Measurements from ENCODE around the gene RAB27A.

Gene RAB27A

DNA sequence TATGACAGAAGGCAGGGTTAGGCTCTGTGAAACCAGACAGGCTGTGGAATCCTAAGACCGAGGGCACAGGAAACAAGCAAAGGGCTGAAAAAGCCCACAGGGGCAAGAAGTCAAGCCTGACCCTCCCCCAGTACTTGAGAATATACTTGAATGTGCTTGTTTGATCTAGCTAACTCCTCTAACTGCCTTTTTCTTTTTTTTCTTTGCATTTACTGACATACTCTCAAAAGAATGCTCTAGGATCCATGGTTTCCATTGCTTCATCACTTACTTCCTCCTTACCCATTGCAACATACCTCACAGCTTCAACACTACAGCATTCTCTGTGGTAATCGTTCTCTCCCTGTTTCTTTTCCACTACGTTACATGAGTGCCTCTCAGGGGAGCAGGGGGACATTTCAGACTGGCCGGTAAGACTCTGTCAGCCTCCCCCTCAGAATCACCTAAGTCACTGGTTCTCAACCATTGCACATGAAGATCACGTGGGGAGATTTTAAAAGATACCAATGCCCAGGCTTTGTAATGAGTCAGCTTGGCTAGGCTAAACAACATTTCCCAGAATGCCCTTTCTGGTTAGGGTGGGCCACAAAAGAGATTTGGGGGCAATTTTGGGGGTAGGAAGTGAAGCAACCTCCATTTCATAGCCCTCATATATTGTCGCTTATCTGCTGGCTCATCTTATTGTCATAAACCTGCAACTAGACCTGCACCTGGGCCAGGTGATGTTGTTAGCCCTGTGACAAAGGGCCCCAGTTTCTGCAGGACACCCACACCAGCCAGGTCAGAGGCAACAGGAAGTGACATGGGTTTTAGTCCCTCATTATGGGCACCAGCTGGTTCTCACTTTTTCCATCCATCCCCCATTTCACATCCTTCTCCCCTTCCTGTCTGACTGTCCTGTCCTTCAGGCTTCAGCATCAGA is 68.3 kb downstream of the RAB27A start:
- peak; percentile 28 for DNase-seq

DNA sequence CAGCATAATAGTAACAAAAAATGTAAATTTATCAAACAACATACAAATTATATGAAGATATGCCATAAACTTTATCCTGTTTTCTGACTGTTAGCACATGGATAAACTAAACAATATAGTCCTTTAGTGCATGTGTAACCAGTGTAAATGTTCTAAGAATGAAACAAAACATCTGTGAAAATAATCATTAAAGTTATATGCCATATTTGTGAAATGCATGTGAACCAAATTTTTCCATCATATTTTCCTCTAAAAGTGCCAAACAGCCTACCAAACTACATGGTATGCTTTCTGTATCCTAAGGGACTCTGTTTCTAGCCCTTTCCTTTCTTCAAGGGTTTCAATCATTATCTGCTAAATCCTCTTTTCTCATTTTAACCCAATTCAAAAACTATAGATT is 69.0 kb downstream of the RAB27A start:
- no peak for DNase-seq

DNA sequence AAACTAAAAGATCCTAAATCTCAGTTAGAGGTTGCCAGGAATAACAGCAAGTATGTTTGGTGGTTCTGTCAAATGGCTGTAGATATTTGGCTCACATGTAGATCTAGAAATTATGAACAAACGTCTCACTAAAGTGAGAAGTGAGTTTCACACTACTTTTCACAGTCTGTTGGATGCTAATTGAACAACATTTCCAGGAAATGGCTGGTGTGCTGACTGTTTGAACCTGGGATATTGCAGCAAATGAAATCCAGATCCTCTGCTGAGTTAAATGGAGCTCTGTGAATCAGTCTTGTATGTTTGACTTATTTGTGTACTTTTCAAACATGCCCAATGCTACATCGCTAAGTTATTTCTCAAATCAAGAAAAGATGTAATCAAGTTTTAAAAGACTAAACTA is 71.6 kb downstream of the RAB27A start:
- no peak for DNase-seq

DNA sequence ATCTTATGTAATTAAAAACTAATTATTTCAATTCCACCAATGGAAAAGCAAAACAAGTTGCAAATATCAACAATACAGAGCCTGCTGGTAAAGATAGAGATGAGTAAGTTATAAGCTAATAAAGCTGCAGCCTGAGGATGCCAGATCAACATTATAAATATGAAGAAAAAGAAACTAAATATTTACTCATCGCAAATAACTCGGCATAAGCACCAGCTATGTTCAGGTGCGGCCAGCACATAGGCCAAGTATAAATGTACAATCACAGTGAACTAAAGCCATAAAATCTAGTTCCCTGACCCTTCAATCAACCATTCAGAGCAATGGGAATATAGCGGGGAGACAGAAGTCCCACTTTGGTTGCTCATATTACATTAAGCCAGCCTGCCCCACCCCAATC is 85.1 kb downstream of the RAB27A start:
- no peak for DNase-seq

DNA sequence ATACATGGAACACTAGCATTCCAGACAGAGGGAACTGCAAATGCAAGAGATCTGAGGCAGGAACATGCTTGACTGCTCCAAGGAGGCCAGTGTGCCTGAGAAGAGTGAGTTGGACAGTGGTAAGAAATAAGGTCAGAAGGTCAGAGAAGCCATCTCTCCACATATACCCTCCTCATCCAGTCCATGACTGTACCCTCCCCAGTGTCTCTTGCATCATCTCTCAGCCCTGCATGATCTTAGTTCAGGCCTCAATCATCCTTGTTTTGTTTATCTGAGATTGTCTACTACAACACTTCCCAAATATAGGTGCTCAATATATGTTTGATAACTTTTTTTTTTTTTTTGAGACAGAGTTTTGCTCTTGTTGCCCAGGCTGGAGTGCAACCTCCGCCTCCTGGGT is 87.4 kb downstream of the RAB27A start:
- no peak for DNase-seq

DNA sequence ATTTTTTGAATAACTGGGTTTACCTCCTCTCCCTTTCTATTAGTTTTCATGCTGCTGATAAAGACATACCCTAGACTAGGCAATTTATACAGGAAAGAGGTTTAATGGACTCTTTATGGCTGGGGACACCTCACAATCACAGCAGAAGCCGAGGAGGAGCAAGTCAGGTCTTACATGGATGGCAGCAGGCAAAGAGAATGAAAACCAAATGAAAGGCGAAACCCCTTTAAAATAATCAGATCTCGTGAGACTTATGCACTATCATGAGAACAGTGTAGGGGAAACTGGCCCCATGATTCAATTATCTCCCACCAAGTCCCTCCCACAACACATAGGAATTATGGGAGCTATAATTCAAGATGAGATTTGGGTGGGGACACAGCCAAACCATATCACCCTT is 90.9 kb downstream of the RAB27A start:
- no peak for DNase-seq

DNA sequence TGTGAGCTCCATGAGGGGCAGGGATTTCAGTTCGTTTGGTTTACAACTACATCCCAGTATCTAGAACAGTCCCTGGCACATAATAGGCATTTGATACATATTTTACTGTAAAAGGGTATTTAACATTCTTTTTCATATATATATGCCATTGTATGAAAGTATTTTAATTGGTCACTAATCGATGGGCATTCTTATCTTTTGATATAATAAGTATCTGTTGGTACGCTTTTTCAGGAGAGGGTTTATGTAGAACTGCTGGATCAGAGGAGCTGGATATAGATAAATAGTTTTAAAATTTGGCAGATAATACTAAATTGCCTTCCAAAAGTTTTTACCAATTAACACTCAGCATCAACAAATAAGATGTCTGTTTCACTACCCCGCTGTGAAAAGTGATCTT is 91.9 kb downstream of the RAB27A start:
- DNase-seq: no peak

DNA sequence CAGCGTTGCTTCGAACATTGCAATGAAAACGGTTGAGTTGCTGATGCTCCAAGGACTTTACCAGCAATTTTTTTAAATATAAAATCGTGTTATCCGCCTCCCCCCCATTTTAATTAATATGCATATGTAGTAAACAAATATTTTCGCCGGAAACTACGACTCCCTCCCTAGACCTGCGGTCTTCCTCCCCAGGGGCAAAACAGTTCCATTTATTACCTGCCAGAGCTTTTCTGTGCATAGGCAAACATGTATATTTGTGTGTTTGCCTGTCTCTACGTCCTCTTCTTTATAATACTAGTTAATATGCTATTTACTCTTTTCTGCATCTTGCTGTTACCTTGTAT is 92.3 kb downstream of the RAB27A start:
- DNase-seq: peak; percentile 34

DNA sequence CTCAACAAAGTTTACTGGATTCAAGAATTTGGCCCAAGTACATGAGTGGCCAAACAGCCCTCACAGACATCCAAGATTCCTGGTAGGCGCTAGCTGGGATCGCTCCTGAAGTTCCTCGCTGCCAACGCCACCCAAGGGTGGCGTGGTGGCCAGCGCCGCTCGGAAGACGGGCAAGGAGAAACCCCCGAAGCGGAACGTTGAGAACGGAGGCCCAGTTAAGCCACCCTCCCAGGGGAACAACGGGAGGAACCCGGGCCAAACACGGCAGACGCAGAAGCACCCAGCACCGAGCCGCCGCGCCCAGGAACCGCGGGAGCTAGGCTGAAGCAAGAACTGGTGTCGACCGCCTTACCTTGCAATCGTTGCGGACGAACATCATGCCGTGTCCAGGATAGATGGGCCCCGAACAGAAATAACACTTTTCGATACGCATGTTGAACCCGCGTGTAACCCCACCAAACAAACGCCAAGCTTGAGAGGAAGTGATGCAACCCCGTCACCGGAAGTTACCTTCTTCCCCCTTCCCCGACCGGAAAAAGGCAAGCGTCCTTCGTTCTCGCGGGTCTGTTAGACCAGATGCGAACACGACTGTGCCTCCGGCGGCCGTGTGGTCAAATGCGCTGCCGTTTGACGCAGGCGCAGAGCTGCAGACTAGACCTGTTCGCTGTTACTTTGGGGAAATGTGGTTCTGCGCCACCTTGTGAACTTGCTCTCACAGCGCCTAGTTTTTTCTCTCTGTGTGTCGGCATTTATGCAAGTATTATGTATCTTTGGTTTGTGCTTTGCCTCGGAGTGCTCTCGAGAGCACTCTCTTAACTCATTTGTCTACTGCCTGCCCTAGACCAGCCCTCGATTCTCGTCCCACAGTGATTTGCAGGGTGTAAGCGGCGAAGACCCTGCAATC is 92.9 kb downstream of the RAB27A start, which contains the start of gene RSL24D1:
Gene RSL24D1, minus strand, starts transcription at position 484 of the 904 bp plus-strand sequence. Its CDS starts 51 bp downstream, at position 433.
- peak; percentile 97 for DNase-seq

DNA sequence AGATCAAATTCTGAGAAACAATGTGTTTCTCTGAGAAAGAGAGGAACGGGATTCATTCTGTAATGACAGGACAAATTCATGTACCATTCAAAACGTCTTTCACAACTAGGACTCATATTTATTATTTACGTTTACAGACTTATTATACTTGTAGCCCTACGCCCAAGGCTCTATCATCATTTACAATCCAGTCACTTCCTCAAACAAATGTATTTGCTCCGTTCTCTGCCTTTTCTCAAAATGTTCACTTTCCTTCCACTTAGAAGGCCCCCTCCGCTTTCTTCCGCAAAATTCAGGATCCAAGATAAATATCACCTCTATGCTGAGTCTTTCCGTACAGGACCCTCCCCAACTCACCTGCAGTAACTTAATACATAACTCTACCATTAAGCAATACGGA is 93.6 kb downstream of the RAB27A start:
- DNase-seq: peak; percentile 10

DNA sequence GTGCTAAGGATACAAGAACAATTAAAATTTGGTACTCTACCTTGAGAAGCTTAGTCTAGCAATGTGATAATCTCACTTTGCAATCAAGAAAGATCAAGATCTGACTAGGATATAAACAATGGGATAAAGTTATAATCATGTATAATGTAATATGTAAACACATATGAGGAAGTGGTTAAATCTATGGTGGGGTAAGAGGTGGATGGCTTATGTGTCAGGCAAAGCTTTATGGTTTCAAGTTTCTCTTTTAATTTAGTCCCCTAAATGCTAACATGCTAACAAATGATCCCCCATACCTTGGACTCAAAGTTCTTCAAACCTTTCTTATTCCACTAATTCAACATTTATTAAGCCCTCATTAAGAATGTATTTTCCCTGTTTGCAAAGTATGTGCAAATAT is 95.4 kb downstream of the RAB27A start:
- no peak for DNase-seq

DNA sequence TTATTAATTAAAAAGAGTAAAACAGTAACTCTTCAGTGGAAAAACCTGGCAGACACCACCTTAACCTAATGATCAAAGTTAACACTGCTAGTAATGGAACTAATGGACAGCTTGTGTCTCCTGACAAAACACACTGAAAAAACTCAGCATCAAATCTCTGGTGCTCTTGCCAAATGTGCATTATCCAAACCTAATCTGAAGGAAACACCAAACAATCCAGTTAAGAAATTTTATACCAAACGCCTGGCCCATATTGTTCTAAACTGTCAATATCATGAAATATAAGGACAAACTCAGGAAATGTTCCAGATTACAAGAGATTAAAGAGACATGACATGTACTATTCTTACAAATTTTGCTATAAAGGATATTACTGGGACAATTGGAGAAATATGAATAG is 103.3 kb downstream of the RAB27A start:
- DNase-seq: no peak

DNA sequence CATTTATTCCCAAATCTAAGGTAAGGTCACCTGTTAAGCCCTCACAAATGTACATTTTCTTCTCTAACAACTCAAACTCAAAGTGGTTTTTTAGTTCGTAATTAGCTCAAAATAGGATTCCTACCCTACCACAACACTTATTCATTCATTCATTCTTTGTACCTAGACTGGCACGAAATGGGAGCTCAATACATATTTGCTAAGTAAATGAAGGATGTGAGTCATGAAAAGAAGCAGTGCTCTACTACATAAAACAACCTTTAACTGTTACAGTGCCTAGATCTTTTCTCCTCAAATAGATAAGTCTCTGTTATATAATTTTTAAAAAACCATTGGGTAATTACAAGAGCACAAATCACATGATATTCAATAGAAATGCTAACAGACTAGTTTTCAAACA is 105.9 kb downstream of the RAB27A start:
- DNase-seq: no peak

DNA sequence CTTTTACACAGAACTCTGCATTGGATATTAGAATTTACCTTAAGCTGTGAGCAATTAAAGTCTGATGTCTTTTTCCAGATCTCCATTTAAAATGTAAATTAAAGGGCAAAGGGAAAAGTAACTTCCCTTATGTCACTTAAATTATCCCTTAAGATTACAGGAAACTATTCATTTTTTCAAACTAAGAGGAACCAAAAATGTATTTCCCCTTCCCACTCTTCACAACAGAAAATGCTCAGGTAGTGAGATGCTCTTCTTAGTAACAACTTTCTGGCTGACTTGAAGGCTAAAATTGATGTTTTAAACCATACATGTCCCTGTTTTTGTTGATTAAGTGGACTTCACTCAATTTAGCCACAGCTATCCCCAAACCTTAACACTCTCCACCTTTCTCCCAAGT is 110.5 kb downstream of the RAB27A start:
- no peak for DNase-seq

DNA sequence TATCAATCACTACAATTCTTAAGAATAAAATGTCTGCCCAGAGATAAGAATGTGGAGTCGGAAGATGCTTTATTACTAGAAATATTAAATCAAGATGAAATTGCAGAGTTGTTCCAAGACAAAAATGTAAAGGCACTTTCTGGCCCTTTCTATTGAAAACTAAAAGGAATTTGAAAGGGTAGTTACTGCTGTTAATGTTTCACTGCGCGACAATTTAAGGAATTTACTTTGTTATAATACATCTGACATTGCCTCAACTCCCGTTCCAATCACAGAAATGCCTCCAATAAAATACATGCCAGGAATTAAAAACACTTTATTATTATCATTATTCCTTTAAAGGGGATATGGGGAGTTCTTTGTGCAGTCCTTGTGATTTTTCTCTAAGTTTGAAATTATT is 119.3 kb downstream of the RAB27A start:
- DNase-seq: no peak

DNA sequence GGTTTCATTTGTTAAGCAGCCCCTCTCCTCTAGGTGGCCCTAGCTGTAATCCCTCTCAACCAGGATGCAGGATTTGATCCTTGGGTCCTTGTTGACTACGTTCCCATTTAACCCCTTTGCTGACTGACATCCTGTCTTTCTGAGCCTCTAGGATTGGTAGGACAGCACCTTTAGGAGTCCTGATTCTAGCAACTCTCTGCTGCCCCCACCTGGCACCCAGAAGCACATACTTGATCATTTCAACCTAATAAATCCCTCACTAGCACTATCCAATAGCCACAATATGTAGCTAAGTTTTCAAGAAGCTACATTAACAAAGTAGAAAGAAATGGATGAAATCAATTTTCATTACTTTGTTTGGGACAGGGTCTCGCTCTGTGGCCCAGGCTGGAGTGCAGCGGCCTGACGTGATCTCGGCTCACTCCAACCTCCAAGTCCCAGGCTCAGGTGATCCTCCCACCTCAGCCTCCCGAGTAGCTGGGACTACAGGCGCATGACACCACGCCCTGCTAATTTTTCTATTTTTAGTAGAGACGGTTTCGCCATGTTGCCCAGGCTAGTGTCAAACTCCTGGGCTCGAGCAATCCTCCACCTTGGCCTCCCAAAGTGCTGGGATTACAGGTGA is 121.2 kb downstream of the RAB27A start:
- peak; percentile 50 for DNase-seq

DNA sequence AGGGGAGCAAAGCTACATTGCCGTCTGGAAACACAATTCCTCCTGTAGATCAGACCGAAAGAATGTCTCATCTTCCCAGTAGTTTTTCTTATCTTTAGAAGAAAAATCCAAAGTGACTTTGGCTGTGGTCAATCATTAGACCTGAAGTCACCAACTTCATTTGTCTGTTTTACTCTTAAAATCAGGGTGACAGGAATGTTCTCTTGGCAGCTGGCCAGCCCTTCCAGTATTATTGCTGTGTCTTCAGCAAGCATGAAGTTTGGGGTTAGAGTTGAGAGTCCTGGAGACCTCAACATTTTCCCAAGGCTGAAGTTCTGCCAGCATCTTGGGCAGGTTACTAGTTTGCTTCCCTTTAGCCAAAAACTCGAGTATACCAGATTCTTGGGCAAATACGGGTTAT is 125.3 kb downstream of the RAB27A start:
- no peak for DNase-seq
